ENCODE measurements around the gene PLXDC1. TPM values are rescaled to one million over a fixed set of nuclear protein-coding genes. Genes with fewer than 3 reads are reported as not detected.

Gene PLXDC1
- total RNA-seq, 4 donors from 2014 or later, result 3.3 to 45.1 (median 21.5) TPM

GRCh38 chr17:39156491-39156890 lies 5.1 kb upstream of the PLXDC1 start:
- TF ChIP-seq POLR2A (IDR thresholded peaks at IDR 0.05), result no peak
- no peak for TF ChIP-seq CTCF (IDR thresholded peaks at IDR 0.05)
- intact Hi-C loops (cut with DNase I; ENCODE audit: low total_unique reads), result no loop called here

GRCh38 chr17:39155654-39156053 lies 4.2 kb upstream of the PLXDC1 start:
- H3K9me3 ChIP-seq, result no peaks in the 10 kb centered on the region
- H3K36me3 ChIP-seq, result no peaks in the 10 kb centered on the region
- intact Hi-C loops (cut with DNase I; ENCODE audit: low total_unique reads), result no loop called here
- DNase-seq, result no peak
- no peaks in the 10 kb centered on the region for H3K4me1 ChIP-seq
- H3K4me3 ChIP-seq, result no peak overlapping the region
- no peak overlapping the region for H3K27ac ChIP-seq
- TF ChIP-seq POLR2A (IDR thresholded peaks at IDR 0.05) (no peak), CTCF (IDR thresholded peaks at IDR 0.05) (no peak)
- no peaks in the 10 kb centered on the region for H3K27me3 ChIP-seq

More at GRCh38 chr17:39156491-39156890, 5.1 kb upstream of the PLXDC1 start:
- Histone ChIP-seq H3K27ac (no peak overlapping the region), H3K9me3 (no peaks in the 10 kb centered on the region), H3K4me3 (no peak overlapping the region), H3K36me3 (no peaks in the 10 kb centered on the region), H3K27me3 (no peaks in the 10 kb centered on the region), H3K4me1 (no peaks in the 10 kb centered on the region)
- DNase-seq, result no peak

- intact Hi-C loops (cut with DNase I; ENCODE audit: low total_unique reads), result loop anchor here (2.0 kb wide), 1 partner anchor 171 kb away; no protein-coding TSS in a partner anchor
- H3K4me1 ChIP-seq, result no peaks in the 10 kb centered on the region
- H3K4me3 ChIP-seq, result peak overlapping the region; percentile 87 to 92
- H3K27ac ChIP-seq, result peak overlapping the region; percentile 96 to 99
- peak; percentile 93 to 95 for DNase-seq
- TF ChIP-seq CTCF (IDR thresholded peaks at IDR 0.05) (peak in 3 of 4 experiments; percentile 12 to 38 (median 25)), POLR2A (IDR thresholded peaks at IDR 0.05) (peak; percentile 33 to 54)
- no peaks in the 10 kb centered on the region for H3K36me3 ChIP-seq
- H3K9me3 ChIP-seq, result no peaks in the 10 kb centered on the region
- no peaks in the 10 kb centered on the region for H3K27me3 ChIP-seq
These were observed 2.2 kb upstream of the PLXDC1 start for GRCh38 chr17:39153599-39154051.

- TF ChIP-seq POLR2A (IDR thresholded peaks at IDR 0.05) (no peak), CTCF (IDR thresholded peaks at IDR 0.05) (no peak)
- no peaks in the 10 kb centered on the region for H3K27me3 ChIP-seq
- H3K27ac ChIP-seq, result peak overlapping the region; percentile 96 to 99
- H3K36me3 ChIP-seq, result no peaks in the 10 kb centered on the region
- intact Hi-C loops (cut with DNase I; ENCODE audit: low total_unique reads), result loop anchor here (2.0 kb wide), 1 partner anchor 169 kb away; no protein-coding TSS in a partner anchor
- peak in 1 of 2 donors; percentile 59 for DNase-seq
- H3K4me3 ChIP-seq, result peak overlapping the region; percentile 87 to 92
- H3K9me3 ChIP-seq, result no peaks in the 10 kb centered on the region
- H3K4me1 ChIP-seq, result no peaks in the 10 kb centered on the region
These were observed 744 bp upstream of the PLXDC1 start for GRCh38 chr17:39151943-39152818.

GRCh38 chr17:39150795-39151149 lies 665 bp downstream of the PLXDC1 start:
- Histone ChIP-seq H3K4me1 (no peaks in the 10 kb centered on the region), H3K36me3 (no peaks in the 10 kb centered on the region), H3K4me3 (peak overlapping the region; percentile 87 to 92), H3K9me3 (no peaks in the 10 kb centered on the region), H3K27ac (peak overlapping the region; percentile 96 to 99), H3K27me3 (no peaks in the 10 kb centered on the region)
- TF ChIP-seq CTCF (IDR thresholded peaks at IDR 0.05) (no peak), POLR2A (IDR thresholded peaks at IDR 0.05) (no peak)
- intact Hi-C loops (cut with DNase I; ENCODE audit: low total_unique reads), result no loop called here
- no peak for DNase-seq

Data from uterus (tissue), 4 donors.